HEK293 (cell line): ENCODE measurements around the gene ECD.
A peak's percentile ranks its signal among the peaks of the same experiment; 100 is the strongest.

ENCODE experiments used
- CTCF ChIA-PET: fragments of 350-600 bp; formaldehyde crosslinking; extraction: SDS; loops from one replicate; lab custom pipeline; 2021; ENCODE audit warnings: antibody characterized with exemption; lab: Yijun Ruan, JAX
- POLR2A ChIA-PET: fragments of 300-600 bp; formaldehyde crosslinking; extraction: SDS; loops from one replicate; lab custom pipeline; 2020; ENCODE audit warnings: antibody characterized with exemption, inconsistent platforms; lab: Yijun Ruan, JAX
- H3K27ac ChIP-seq: fragments of 200-500 bp; sonication (Bioruptor generic); 2 replicates; pipeline ENCODE4 v1.5.1; 2014; ENCODE audit warnings: low read depth, low read length, control low read depth, inconsistent platforms; ENCODE audit errors: extremely low read depth
- H3K36me3 ChIP-seq, 2 experiments: fragments of 200-500 bp in 1 of 2; sonication (Bioruptor generic) in 1 of 2; 1 replicate in 1 of 2; 2 replicates in 1 of 2; pipeline ENCODE4 v1.5.1; 2014 to 2017; ENCODE audit warnings: inconsistent platforms in 2 of 2, low read length in 2 of 2; ENCODE audit not compliant: control insufficient read depth in 2 of 2, insufficient read depth in 1 of 2
- H3K4me1 ChIP-seq: fragments of 200-500 bp; sonication (Bioruptor generic); 2 replicates; pipeline ENCODE4 v1.5.1; 2014; ENCODE audit warnings: mild to moderate bottlenecking, low read length, inconsistent platforms; ENCODE audit not compliant: control insufficient read depth, insufficient read depth
- H3K4me3 ChIP-seq: 2 replicates; pipeline ENCODE4 v1.5.1; 2011; ENCODE audit warnings: low read depth, mild to moderate bottlenecking, control low read depth, low read length, moderate library complexity
- H3K9me3 ChIP-seq: fragments of 200-500 bp; sonication (Bioruptor generic); 2 replicates; pipeline ENCODE4 v1.5.1; 2014; ENCODE audit warnings: low read depth, low read length, inconsistent platforms; ENCODE audit not compliant: control insufficient read depth, insufficient read depth
- KLF7 ChIP-seq: fragments of 450-650 bp; formaldehyde crosslinking; IDR thresholded peaks from 2 replicates; pipeline ENCODE4 v1.5.1; 2016; ENCODE audit warnings: missing biosample characterization, missing genetic modification characterization, borderline replicate concordance
- KLF9 ChIP-seq: fragments of 450-650 bp; formaldehyde crosslinking; IDR thresholded peaks from 2 replicates; pipeline ENCODE4 v1.5.1; 2016; ENCODE audit warnings: missing biosample characterization, missing genetic modification characterization, low read depth
- YY1 ChIP-seq: fragments of 450-650 bp; formaldehyde crosslinking; IDR thresholded peaks from 2 replicates; pipeline ENCODE4 v1.5.1; 2018; ENCODE audit warnings: missing biosample characterization, missing genetic modification characterization
- ZNF121 ChIP-seq: fragments of 450-650 bp; formaldehyde crosslinking; IDR thresholded peaks from 2 replicates; pipeline ENCODE4 v1.5.1; 2016; ENCODE audit warnings: missing biosample characterization, missing genetic modification characterization
- ZNF138 ChIP-seq: fragments of 450-650 bp; formaldehyde crosslinking; IDR thresholded peaks from 2 replicates; pipeline ENCODE4 v1.5.1; 2016; ENCODE audit warnings: missing biosample characterization, missing genetic modification characterization, borderline replicate concordance
- ZNF211 ChIP-seq: fragments of 450-650 bp; formaldehyde crosslinking; IDR thresholded peaks from 2 replicates; pipeline ENCODE4 v1.5.1; 2016; ENCODE audit warnings: low read depth, missing biosample characterization, missing genetic modification characterization
- ZNF324 ChIP-seq: fragments of 450-650 bp; formaldehyde crosslinking; IDR thresholded peaks from 2 replicates; pipeline ENCODE4 v1.5.1; 2016; ENCODE audit warnings: missing biosample characterization, missing genetic modification characterization
- ZNF341 ChIP-seq: fragments of 450-650 bp; formaldehyde crosslinking; IDR thresholded peaks from 2 replicates; pipeline ENCODE4; 2016; ENCODE audit warnings: low read depth, missing biosample characterization, missing genetic modification characterization
- ZNF664 ChIP-seq: fragments of 450-650 bp; formaldehyde crosslinking; IDR thresholded peaks from 2 replicates; pipeline ENCODE4 v1.5.1; 2016; ENCODE audit warnings: missing biosample characterization, missing genetic modification characterization
- TF ChIP-seq, protein P1 (sequence below): fragments of 450-650 bp; formaldehyde crosslinking; IDR thresholded peaks from 2 replicates; pipeline ENCODE4 v1.5.1; 2016; ENCODE audit warnings: missing biosample characterization, missing genetic modification characterization, borderline replicate concordance
- TF ChIP-seq, protein P2 (sequence below): fragments of 450-650 bp; formaldehyde crosslinking; IDR thresholded peaks from 2 replicates; pipeline ENCODE4 v1.5.1; 2016; ENCODE audit warnings: missing biosample characterization, missing genetic modification characterization, low read depth
- TF ChIP-seq, protein P3 (sequence below): fragments of 450-650 bp; formaldehyde crosslinking; IDR thresholded peaks from 2 replicates; pipeline ENCODE4 v1.5.1; 2016; ENCODE audit warnings: missing biosample characterization, missing genetic modification characterization

The ECD gene

DNA sequence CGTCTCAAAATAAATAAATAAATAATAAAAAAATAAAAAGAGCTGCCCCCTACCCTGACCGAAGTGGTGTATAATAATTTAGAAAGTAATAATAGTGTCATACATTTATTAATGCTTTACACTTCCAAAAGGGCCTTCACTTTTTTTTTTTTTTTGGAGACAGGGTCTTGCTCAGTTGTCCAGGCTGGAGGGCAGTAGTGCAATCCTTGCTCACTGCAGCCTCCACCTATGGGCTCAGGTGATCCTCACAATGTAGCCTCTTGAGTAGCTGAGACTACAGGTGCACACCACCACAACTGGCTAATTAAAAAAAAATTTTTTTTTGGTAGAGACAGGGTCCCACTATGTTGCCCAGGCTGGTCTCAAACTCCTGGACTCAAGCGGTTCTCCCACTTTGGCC, 1.5 kb upstream of the ECD start:
- H3K4me1 ChIP-seq = no peaks in the 10 kb centered on the region
- H3K27ac ChIP-seq = no peak overlapping the region
- CTCF ChIA-PET = interaction anchor here (0.6 to 2.9 kb wide), 2 partner anchors 10 to 13 kb away, joined by 3 to 17 read pairs; no protein-coding TSS in a partner anchor
- H3K36me3 ChIP-seq = peaks cover 0 to 5% of the 10 kb centered on the region in 2 experiments; a peak in 2 of 3 replicates
- POLR2A ChIA-PET = interaction anchor here (0.6 to 3.3 kb wide), 9 partner anchors 14 to 815 kb away, joined by 3 to 21 read pairs (median 3); partner anchors contain the start of genes DNAJB12, DNAJC9, MRPS16 and P4HA1
- TF ChIP-seq, protein P1, sequence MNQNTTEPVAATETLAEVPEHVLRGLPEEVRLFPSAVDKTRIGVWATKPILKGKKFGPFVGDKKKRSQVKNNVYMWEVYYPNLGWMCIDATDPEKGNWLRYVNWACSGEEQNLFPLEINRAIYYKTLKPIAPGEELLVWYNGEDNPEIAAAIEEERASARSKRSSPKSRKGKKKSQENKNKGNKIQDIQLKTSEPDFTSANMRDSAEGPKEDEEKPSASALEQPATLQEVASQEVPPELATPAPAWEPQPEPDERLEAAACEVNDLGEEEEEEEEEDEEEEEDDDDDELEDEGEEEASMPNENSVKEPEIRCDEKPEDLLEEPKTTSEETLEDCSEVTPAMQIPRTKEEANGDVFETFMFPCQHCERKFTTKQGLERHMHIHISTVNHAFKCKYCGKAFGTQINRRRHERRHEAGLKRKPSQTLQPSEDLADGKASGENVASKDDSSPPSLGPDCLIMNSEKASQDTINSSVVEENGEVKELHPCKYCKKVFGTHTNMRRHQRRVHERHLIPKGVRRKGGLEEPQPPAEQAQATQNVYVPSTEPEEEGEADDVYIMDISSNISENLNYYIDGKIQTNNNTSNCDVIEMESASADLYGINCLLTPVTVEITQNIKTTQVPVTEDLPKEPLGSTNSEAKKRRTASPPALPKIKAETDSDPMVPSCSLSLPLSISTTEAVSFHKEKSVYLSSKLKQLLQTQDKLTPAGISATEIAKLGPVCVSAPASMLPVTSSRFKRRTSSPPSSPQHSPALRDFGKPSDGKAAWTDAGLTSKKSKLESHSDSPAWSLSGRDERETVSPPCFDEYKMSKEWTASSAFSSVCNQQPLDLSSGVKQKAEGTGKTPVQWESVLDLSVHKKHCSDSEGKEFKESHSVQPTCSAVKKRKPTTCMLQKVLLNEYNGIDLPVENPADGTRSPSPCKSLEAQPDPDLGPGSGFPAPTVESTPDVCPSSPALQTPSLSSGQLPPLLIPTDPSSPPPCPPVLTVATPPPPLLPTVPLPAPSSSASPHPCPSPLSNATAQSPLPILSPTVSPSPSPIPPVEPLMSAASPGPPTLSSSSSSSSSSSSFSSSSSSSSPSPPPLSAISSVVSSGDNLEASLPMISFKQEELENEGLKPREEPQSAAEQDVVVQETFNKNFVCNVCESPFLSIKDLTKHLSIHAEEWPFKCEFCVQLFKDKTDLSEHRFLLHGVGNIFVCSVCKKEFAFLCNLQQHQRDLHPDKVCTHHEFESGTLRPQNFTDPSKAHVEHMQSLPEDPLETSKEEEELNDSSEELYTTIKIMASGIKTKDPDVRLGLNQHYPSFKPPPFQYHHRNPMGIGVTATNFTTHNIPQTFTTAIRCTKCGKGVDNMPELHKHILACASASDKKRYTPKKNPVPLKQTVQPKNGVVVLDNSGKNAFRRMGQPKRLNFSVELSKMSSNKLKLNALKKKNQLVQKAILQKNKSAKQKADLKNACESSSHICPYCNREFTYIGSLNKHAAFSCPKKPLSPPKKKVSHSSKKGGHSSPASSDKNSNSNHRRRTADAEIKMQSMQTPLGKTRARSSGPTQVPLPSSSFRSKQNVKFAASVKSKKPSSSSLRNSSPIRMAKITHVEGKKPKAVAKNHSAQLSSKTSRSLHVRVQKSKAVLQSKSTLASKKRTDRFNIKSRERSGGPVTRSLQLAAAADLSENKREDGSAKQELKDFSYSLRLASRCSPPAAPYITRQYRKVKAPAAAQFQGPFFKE (tag by site-specific recombination) = no peak
- TF ChIP-seq ZNF138 (tag by site-specific recombination) (no peak), ZNF121 (tag by site-specific recombination) (peak; percentile 74; the same call in 1 of the 2 replicates)
- no peak overlapping the region for H3K4me3 ChIP-seq
- no peaks in the 10 kb centered on the region for H3K9me3 ChIP-seq

DNA sequence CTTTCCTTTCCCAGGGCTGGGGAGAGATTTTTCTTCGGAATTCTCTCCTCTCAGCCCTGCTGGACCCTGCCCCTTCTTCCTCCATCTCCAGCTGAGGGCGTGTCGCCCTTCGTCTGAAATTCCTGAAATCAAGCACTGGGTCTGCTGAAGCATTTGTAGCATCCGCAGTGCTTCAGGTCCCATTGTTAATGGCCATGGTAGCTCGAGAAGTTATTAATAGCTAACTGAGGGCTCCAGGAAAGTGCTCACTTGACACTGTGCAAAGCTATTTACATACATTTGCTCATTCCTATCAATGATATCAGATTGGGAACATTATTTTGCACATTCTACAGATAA, 626 bp upstream of the ECD start:
- Histone ChIP-seq H3K27ac (peak overlapping the region; percentile 56), H3K9me3 (no peaks in the 10 kb centered on the region), H3K36me3 (peaks cover 4 to 10% of the 10 kb centered on the region in 2 experiments; a peak in 2 of 3 replicates), H3K4me1 (no peaks in the 10 kb centered on the region), H3K4me3 (peak overlapping the region; percentile 60)
- POLR2A ChIA-PET = interaction anchor here (0.5 to 3.3 kb wide), 10 partner anchors 15 to 814 kb away, joined by 3 to 21 read pairs (median 3); partner anchors contain the start of genes DNAJB12, DNAJC9, MRPS16 and P4HA1
- CTCF ChIA-PET = interaction anchor here (0.9 to 2.9 kb wide), 2 partner anchors 9 to 49 kb away, joined by 4 to 17 read pairs; no protein-coding TSS in a partner anchor
- TF ChIP-seq KLF7 (tag by site-specific recombination) (no peak), KLF9 (tag by site-specific recombination) (peak; percentile 8; the same call in 1 of the 2 replicates), ZNF341 (tag by site-specific recombination) (peak; percentile 42; the same call in 1 of the 2 replicates), ZNF664 (tag by site-specific recombination) (0 out of 2 replicates have a peak, but pooled peaks have one; percentile 33), ZNF211 (tag by site-specific recombination) (no peak), ZNF324 (tag by site-specific recombination) (no peak), YY1 (tag by site-specific recombination) (no peak)
- TF ChIP-seq, protein P2, sequence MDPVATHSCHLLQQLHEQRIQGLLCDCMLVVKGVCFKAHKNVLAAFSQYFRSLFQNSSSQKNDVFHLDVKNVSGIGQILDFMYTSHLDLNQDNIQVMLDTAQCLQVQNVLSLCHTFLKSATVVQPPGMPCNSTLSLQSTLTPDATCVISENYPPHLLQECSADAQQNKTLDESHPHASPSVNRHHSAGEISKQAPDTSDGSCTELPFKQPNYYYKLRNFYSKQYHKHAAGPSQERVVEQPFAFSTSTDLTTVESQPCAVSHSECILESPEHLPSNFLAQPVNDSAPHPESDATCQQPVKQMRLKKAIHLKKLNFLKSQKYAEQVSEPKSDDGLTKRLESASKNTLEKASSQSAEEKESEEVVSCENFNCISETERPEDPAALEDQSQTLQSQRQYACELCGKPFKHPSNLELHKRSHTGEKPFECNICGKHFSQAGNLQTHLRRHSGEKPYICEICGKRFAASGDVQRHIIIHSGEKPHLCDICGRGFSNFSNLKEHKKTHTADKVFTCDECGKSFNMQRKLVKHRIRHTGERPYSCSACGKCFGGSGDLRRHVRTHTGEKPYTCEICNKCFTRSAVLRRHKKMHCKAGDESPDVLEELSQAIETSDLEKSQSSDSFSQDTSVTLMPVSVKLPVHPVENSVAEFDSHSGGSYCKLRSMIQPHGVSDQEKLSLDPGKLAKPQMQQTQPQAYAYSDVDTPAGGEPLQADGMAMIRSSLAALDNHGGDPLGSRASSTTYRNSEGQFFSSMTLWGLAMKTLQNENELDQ (tag by site-specific recombination) = no peak
- TF ChIP-seq, protein P3, sequence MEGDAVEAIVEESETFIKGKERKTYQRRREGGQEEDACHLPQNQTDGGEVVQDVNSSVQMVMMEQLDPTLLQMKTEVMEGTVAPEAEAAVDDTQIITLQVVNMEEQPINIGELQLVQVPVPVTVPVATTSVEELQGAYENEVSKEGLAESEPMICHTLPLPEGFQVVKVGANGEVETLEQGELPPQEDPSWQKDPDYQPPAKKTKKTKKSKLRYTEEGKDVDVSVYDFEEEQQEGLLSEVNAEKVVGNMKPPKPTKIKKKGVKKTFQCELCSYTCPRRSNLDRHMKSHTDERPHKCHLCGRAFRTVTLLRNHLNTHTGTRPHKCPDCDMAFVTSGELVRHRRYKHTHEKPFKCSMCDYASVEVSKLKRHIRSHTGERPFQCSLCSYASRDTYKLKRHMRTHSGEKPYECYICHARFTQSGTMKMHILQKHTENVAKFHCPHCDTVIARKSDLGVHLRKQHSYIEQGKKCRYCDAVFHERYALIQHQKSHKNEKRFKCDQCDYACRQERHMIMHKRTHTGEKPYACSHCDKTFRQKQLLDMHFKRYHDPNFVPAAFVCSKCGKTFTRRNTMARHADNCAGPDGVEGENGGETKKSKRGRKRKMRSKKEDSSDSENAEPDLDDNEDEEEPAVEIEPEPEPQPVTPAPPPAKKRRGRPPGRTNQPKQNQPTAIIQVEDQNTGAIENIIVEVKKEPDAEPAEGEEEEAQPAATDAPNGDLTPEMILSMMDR (tag by site-specific recombination) = peak; percentile 32; the same call in 1 of the 2 replicates
